HG02973 (cell line): ENCODE results near the gene PTTG1.

ENCODE experiments used
- ATAC-seq: cut with Tn5 transposase; IDR thresholded peaks from one replicate; pipeline ENCODE4 v1.9.1; 2021; ENCODE audit warnings: moderate library complexity; ENCODE audit not compliant: unreplicated experiment

Gene PTTG1

GRCh38 chr5:160452795-160453194 is 31.1 kb downstream of the PTTG1 start:
- no peak for ATAC-seq

GRCh38 chr5:160453751-160454150 is 32.1 kb downstream of the PTTG1 start:
- ATAC-seq = no peak

DNA sequence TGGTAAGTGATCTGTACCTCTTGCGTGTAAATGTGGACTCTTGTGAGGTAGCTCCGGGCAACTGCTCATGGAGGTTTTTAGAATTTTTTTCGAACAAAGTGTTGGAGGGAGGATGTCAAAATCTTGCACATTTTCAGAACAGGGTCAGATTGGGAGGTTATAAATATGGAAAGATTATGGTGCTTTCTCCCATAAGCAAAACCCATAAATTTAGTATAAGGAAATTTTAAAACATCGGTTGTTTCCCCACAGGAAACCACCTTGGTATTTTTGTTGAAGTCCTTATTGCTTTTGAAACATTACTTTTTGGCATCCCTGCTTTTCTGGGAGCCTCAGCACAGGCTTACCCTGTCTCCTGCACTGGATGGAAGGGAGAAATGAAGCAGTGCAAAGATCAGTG is 33.9 kb downstream of the PTTG1 start:
- no peak for ATAC-seq

DNA sequence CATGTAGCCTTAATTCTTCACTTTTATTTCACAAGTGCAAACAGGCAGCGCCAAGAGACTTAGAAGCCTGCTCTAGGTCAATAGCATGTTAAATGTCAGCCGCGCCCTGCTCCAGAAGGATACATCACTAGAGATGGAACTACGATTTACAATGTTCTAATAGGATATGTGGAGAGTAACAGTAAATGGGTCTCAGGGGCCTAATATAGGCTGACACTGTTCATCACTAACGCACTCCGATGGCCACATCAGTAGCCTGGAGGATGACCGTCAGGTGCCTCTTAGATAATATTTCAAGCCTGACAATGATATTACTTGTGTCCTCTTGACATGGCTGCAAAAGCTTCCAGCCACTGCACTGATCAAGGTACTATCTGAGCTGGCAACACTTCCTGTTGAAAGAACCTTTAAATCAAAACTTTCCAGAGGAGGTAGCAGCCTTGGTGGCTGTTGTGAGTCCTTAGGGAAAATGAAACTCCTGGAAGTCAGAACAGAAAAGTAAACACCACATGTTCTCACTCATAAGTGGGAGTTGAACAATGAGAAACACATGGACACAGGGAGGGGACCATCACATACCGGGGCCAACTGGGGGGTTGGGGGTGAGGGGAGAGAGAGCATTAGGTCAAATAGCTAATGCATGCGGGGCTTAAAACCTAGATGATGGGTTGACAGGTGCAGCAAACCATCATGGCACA is 35.0 kb downstream of the PTTG1 start:
- ATAC-seq = no peak

- ATAC-seq = no peak
Observed at GRCh38 chr5:160457252-160457651, 35.6 kb downstream of the PTTG1 start.

DNA sequence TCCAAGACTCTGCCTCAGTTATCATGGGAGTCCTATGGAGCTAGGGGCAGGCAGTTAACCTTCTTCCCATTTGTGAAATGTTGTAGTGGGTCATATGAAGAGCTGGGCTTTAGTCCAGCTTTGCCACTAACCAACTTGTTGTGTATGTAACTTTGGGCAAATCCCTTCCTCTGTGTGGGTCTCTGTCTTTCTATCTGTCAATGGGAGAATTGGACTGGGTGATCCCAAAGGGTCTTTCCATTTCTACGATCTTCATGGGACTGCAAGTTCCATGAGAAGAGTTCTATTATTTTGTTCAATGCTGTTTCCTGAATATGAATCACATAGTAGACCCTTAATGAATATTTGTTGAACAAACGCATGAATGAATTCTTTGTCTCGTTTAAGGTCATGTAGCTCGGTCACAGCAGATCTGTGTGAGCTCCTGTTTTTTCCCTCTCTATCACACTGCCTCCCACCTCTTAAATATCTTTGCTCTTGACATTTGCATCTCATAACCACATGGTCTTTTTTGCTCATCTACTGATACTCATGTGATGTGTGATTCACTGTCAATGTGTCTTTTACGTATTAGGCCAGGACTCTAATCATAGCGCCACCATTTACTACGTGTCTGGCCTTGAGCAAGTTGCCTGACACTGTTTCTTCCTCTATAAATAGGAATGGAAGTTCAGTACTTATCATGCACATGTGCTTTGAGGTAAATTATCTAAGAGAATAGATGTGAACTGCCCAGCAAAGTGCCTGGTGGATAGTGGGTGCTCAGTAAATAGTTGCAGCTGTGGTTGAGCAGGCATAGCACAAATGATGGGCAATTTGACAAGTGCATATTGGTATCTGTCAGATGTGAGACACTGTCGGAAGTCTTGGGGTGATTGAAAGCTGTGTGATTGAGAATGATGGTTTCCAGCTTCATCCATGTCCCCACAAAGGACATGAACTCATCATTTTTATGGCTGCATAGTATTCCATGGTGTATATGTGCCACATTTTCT is 37.4 kb downstream of the PTTG1 start:
- ATAC-seq = peak; percentile 76

DNA sequence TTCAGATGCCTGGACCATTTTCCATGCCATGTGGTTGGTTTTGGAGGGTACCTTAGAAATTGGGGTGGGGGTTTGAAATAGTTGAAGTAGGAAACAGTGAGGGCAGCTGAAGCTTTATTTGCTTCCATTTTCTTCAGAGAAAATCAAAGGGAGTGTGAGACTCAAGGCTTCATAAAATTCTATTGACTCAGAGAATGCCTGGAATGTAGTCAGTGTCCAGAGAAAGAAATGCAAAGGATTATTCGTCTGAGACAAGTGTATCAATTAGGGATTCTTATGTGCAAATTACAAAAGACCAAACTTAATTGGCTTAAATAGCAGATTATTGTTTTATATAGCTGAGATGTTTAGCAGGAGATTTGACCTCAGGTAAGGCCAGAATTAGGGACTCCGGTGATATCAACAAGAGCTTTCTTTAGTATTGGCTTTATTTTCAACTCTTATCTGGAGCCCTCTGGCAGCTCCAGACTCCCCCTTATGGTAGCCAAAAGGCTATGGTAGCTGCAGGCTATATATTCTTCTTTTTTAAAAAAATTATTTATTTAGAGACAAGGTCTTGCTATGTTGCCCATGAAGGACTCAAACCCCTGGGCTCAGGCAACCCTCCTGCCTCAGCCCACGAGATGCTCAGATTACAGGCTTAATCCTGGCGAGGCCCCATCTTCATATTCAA is 38.9 kb downstream of the PTTG1 start:
- no peak for ATAC-seq

- ATAC-seq = no peak
Observed at GRCh38 chr5:160461378-160461777, 39.7 kb downstream of the PTTG1 start.

- ATAC-seq = peak; percentile 33
Observed at GRCh38 chr5:160462167-160462566, 40.5 kb downstream of the PTTG1 start.

GRCh38 chr5:160463227-160463626 is 41.6 kb downstream of the PTTG1 start:
- no peak for ATAC-seq

GRCh38 chr5:160463740-160464465 is 42.2 kb downstream of the PTTG1 start:
- ATAC-seq = no peak

GRCh38 chr5:160464466-160464797 is 42.8 kb downstream of the PTTG1 start:
- no peak for ATAC-seq

GRCh38 chr5:160466116-160466515 is 44.5 kb downstream of the PTTG1 start:
- ATAC-seq = no peak

- ATAC-seq = peak; percentile 3
Observed at GRCh38 chr5:160466889-160467554, 45.4 kb downstream of the PTTG1 start.

GRCh38 chr5:160467555-160468362 is 46.1 kb downstream of the PTTG1 start:
- ATAC-seq = peak; percentile 89

- no peak for ATAC-seq
Observed at GRCh38 chr5:160468363-160468975, 46.8 kb downstream of the PTTG1 start.

DNA sequence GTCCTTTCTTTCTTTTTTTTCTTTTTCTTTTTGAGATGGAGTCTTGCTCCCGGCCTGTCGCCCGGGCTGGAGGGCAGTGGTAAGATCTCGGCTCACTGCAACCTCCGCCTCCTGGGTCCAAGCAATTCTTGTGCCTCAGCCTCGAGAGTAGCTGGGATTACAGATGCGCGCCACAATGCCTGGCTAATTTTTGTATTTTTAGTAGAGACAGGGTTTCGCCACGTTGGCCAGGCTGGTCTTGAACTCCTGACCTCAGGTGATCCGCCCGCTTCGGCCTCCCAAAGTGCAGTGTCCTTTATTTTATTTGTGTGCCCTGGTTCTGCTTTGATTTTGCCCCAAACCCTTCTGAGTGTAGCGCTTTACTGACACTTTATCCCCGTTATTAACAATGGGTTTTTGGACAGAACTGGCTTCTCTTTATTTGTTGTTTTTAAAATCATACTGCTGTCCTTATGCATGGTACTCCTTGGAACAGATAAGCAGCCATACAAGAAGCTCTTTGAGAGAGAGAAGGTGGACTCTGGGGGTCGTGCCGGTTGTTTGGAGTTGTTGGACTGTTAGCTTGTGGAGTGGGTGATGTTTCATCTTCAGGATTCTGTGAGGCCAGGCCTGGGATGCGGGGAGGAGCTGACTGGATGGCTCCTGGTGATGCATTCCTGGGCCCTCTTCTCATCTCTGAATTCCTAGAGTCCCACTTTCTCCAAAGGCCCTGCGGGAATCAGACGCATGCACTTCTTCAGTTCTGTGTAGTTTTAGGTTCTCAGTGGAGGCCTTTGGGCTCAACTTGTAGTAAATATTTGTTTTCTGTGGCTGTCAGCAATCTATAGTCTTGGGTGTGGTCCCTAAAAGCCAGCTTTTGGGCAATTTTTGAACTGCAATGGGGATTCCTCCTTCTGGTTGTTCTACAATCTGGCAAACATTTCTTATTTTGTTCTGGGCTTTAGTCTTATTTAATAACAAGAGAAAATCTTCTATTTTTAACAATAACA is 47.8 kb downstream of the PTTG1 start:
- ATAC-seq = no peak
